ENCODE data around the gene DNAH9. TPM values are rescaled to one million over a fixed set of nuclear protein-coding genes. Genes with fewer than 3 reads are reported as not detected.

The DNAH9 gene
- total RNA-seq, 1 donor from 2014 or later: 1.0 TPM

DNA sequence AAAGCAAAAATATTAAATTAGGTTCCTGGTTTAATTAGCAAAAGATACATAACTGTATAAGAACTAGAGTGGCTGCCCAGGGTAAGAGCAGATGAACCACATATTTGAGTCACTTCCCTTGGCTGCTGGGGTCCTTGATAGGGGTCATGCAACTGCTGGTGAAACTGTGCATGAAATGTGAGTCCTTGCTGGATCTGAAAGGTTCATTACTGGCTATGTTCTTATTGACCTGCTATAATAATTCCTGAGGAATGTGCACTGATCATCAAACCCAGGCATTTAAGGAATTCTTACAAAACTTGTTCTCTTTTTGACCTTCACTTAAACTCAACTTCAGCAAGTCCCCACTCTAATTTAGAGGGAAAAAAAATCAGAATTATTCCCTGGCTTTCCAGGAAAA is 215.6 kb downstream of the DNAH9 start:
- Histone ChIP-seq H3K27ac (ENCODE audit: low read depth, low read length) (no peak overlapping the region), H3K4me3 (ENCODE audit: low read length in 3 of 3) (no peak overlapping the region), H3K4me1 (ENCODE audit: control insufficient read depth in 3 of 3, insufficient read depth in 3 of 3, low read length in 3 of 3) (no peaks in the 10 kb centered on the region), H3K9me3 (ENCODE audit: control insufficient read depth in 3 of 3, low read length in 3 of 3) (no peaks in the 10 kb centered on the region), H3K9ac (ENCODE audit: low read depth in 1 of 3, low read length in 3 of 3) (no peak overlapping the region), H3K36me3 (ENCODE audit: control insufficient read depth in 3 of 3, insufficient read depth in 3 of 3, low read length in 3 of 3) (no peaks in the 10 kb centered on the region), H3K27me3 (ENCODE audit: control insufficient read depth in 3 of 3, insufficient read depth in 3 of 3, low read length in 3 of 3) (peaks cover 0 to 2% (median 0%) of the 10 kb centered on the region in 3 donors)

DNA sequence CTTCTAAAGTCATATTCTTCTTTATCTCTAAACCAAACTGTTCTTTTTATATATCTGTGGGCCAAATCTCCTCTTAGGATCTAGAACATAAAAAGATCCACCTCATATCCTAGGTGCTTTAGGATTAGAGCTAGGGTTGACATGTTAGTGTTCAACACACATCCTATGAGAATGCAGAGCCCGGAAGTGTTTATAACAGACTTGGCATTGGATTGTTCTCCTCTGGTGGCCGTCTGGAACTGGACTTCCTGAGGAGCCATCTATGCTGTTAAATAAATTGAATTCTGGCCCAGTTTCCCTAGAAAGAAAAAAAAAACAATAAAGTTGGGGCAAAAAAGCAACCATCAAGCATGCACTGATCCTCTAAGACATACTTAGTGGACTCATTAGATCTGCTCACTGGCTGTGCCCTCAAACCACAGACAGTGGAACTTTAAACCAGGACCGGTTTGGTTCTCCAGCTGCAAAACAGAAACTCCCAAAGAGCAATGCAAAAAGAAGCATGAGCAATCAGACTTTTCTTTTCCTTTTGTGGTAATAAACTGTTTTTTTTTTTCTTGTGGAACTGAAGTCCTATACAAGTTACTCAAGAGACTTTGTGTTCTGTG is 216.5 kb downstream of the DNAH9 start:
- H3K4me1 ChIP-seq (ENCODE audit: control insufficient read depth in 3 of 3, insufficient read depth in 3 of 3, low read length in 3 of 3): no peaks in the 10 kb centered on the region
- H3K27ac ChIP-seq (ENCODE audit: low read depth, low read length): no peak overlapping the region
- no peaks in the 10 kb centered on the region for H3K9me3 ChIP-seq (ENCODE audit: control insufficient read depth in 3 of 3, low read length in 3 of 3)
- no peak overlapping the region for H3K9ac ChIP-seq (ENCODE audit: low read depth in 1 of 3, low read length in 3 of 3)
- H3K4me3 ChIP-seq (ENCODE audit: low read length in 3 of 3): no peak overlapping the region
- H3K27me3 ChIP-seq (ENCODE audit: control insufficient read depth in 3 of 3, insufficient read depth in 3 of 3, low read length in 3 of 3): peaks cover 0 to 2% (median 0%) of the 10 kb centered on the region in 3 donors
- H3K36me3 ChIP-seq (ENCODE audit: control insufficient read depth in 3 of 3, insufficient read depth in 3 of 3, low read length in 3 of 3): no peaks in the 10 kb centered on the region

DNA sequence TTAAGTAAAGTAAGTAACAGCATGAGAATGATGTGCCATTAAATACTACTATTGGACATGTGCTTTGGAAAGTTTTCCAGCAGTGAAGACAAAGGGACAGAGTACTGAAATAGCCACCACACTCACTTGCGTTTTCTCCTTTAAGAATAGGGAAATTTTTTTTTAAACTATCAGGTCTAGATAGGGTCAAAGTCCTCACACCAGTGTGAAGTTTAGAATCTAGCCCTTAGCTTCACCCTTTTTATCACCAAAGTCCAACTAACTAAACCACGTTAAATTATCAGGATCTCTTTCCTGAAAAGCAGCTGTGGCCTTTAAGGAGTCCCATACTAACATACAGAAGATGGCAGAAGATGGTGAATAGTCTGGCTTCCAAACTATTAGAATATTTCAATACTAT is 218.1 kb downstream of the DNAH9 start:
- no peak overlapping the region for H3K9ac ChIP-seq (ENCODE audit: low read depth in 1 of 3, low read length in 3 of 3)
- H3K4me3 ChIP-seq (ENCODE audit: low read length in 3 of 3): no peak overlapping the region
- H3K27me3 ChIP-seq (ENCODE audit: control insufficient read depth in 3 of 3, insufficient read depth in 3 of 3, low read length in 3 of 3): no peaks in the 10 kb centered on the region
- no peaks in the 10 kb centered on the region for H3K36me3 ChIP-seq (ENCODE audit: control insufficient read depth in 3 of 3, insufficient read depth in 3 of 3, low read length in 3 of 3)
- H3K4me1 ChIP-seq (ENCODE audit: control insufficient read depth in 3 of 3, insufficient read depth in 3 of 3, low read length in 3 of 3): no peaks in the 10 kb centered on the region
- H3K27ac ChIP-seq (ENCODE audit: low read depth, low read length): no peak overlapping the region
- no peaks in the 10 kb centered on the region for H3K9me3 ChIP-seq (ENCODE audit: control insufficient read depth in 3 of 3, low read length in 3 of 3)

DNA sequence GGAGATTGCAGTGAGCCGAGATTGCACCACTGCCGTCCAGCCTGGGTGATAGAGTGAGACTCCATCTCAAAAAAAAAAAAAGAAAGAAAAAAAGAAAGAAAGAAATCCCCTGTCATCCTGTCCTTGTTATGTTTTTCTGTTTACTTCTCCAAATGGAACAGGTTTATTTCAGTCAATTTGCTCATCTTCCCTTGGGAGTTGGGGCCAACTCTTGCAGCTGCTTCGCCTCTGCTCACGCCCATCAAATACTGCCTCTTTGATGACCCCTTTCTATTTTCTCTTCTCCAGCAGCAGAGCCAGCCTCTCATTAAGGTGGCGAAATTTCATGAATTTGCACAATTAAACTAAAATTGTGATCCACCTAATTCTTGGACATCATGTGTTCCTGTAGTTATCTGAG is 225.6 kb downstream of the DNAH9 start:
- Histone ChIP-seq H3K4me3 (ENCODE audit: low read length in 3 of 3) (peak overlapping the region in 1 of 3 donors; percentile 10), H3K9ac (ENCODE audit: low read depth in 1 of 3, low read length in 3 of 3) (no peak overlapping the region), H3K9me3 (ENCODE audit: control insufficient read depth in 3 of 3, low read length in 3 of 3) (no peaks in the 10 kb centered on the region), H3K36me3 (ENCODE audit: control insufficient read depth in 3 of 3, insufficient read depth in 3 of 3, low read length in 3 of 3) (no peaks in the 10 kb centered on the region), H3K27me3 (ENCODE audit: control insufficient read depth in 3 of 3, insufficient read depth in 3 of 3, low read length in 3 of 3) (no peaks in the 10 kb centered on the region), H3K27ac (ENCODE audit: low read depth, low read length) (no peak overlapping the region), H3K4me1 (ENCODE audit: control insufficient read depth in 3 of 3, insufficient read depth in 3 of 3, low read length in 3 of 3) (peaks cover 0 to 3% (median 0%) of the 10 kb centered on the region in 3 donors)

DNA sequence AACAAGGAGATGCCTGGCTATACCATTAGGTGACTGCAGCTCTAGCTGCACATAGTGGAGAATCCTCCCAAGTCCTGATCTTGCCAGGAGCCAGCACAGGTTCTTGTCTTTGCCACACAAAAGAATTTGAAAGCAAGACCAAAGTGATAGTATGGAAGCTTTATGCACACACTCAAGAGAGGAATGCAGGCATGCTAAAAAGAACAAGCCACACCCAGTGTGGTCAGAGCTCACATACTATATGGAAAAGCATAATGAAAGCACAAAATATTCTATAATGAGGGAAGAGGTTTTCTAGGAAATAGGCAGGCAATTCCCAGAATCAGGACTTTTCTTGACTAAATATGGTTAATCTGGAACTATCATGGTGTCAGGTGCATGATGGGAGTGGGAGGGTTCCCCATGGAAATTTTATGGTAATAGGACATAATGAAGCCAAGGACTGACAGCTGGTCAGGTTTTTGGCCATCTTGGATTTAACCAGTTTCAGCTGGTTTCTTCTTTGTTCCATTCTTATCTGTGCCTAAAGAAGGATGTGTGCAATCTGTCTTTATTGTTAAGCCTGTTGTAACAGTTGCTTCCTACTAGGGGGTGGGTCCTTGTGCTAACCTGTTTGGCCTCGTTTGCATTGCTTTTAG is 227.4 kb downstream of the DNAH9 start:
- no peak overlapping the region for H3K9ac ChIP-seq (ENCODE audit: low read depth in 1 of 3, low read length in 3 of 3)
- H3K9me3 ChIP-seq (ENCODE audit: control insufficient read depth in 3 of 3, low read length in 3 of 3): no peaks in the 10 kb centered on the region
- H3K4me1 ChIP-seq (ENCODE audit: control insufficient read depth in 3 of 3, insufficient read depth in 3 of 3, low read length in 3 of 3): peaks cover 0 to 3% (median 0%) of the 10 kb centered on the region in 3 donors
- H3K27me3 ChIP-seq (ENCODE audit: control insufficient read depth in 3 of 3, insufficient read depth in 3 of 3, low read length in 3 of 3): no peaks in the 10 kb centered on the region
- no peak overlapping the region for H3K27ac ChIP-seq (ENCODE audit: low read depth, low read length)
- H3K36me3 ChIP-seq (ENCODE audit: control insufficient read depth in 3 of 3, insufficient read depth in 3 of 3, low read length in 3 of 3): no peaks in the 10 kb centered on the region
- no peak overlapping the region for H3K4me3 ChIP-seq (ENCODE audit: low read length in 3 of 3)

DNA sequence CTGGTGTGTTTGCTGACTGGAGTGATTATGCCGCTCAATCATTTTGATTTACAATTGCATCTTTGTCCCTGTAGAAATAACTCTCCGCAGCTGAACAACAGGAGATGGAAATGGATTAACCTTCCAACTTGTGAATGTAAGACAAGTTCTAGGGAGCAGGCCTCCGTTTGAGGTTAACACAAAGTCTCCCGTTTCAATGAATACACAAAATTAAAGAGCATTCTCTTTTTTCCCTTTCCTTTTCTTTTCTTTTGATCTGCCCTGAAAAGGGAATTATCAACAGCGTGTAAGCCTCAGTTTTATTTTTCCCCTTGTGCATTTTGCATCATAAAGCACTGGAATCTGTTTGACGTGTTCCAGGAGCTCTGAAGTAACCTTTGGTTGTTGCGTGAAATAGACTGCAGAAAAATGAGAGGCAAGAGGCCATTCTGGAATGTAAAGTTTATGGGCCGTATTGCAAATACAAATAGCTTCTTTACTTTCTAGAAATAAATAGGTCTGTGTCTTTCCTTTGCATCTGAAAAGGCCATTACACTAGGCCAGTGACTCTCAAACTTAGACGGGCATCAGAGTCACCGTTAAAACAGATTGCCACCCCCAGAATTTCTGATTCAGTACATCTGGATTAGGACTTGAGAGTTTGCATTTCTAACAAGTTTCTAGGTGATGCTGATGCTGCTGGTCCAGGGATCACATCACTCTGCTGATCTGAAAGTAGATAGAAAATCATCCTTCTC is 234.3 kb downstream of the DNAH9 start:
- no peaks in the 10 kb centered on the region for H3K27me3 ChIP-seq (ENCODE audit: control insufficient read depth in 3 of 3, insufficient read depth in 3 of 3, low read length in 3 of 3)
- H3K4me3 ChIP-seq (ENCODE audit: low read length in 3 of 3): no peak overlapping the region
- H3K27ac ChIP-seq (ENCODE audit: low read depth, low read length): no peak overlapping the region
- H3K4me1 ChIP-seq (ENCODE audit: control insufficient read depth in 3 of 3, insufficient read depth in 3 of 3, low read length in 3 of 3): no peaks in the 10 kb centered on the region
- no peaks in the 10 kb centered on the region for H3K9me3 ChIP-seq (ENCODE audit: control insufficient read depth in 3 of 3, low read length in 3 of 3)
- no peaks in the 10 kb centered on the region for H3K36me3 ChIP-seq (ENCODE audit: control insufficient read depth in 3 of 3, insufficient read depth in 3 of 3, low read length in 3 of 3)
- H3K9ac ChIP-seq (ENCODE audit: low read depth in 1 of 3, low read length in 3 of 3): no peak overlapping the region

DNA sequence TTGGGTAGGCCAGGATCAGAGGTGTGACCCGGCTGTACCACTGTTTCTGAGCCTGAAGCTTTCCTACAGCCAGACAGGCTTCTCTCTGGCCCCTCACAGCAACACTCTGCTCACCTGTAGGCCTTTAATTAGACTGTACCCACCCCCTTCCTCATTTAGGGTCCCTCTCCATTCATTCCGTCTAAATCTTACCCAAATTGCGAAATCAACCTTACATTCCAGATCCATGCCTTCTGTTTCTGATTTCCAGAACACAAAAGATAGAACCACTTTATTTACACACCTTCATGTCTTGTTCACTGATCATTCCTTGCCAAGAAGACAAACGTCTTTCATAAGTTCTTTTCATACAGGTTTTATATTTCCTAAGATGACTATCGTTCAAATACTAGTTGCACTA is 238.2 kb downstream of the DNAH9 start:
- no peak overlapping the region for H3K27ac ChIP-seq (ENCODE audit: low read depth, low read length)
- H3K4me3 ChIP-seq (ENCODE audit: low read length in 3 of 3): no peak overlapping the region
- H3K36me3 ChIP-seq (ENCODE audit: control insufficient read depth in 3 of 3, insufficient read depth in 3 of 3, low read length in 3 of 3): no peaks in the 10 kb centered on the region
- no peaks in the 10 kb centered on the region for H3K4me1 ChIP-seq (ENCODE audit: control insufficient read depth in 3 of 3, insufficient read depth in 3 of 3, low read length in 3 of 3)
- no peaks in the 10 kb centered on the region for H3K27me3 ChIP-seq (ENCODE audit: control insufficient read depth in 3 of 3, insufficient read depth in 3 of 3, low read length in 3 of 3)
- H3K9ac ChIP-seq (ENCODE audit: low read depth in 1 of 3, low read length in 3 of 3): no peak overlapping the region
- no peaks in the 10 kb centered on the region for H3K9me3 ChIP-seq (ENCODE audit: control insufficient read depth in 3 of 3, low read length in 3 of 3)

DNA sequence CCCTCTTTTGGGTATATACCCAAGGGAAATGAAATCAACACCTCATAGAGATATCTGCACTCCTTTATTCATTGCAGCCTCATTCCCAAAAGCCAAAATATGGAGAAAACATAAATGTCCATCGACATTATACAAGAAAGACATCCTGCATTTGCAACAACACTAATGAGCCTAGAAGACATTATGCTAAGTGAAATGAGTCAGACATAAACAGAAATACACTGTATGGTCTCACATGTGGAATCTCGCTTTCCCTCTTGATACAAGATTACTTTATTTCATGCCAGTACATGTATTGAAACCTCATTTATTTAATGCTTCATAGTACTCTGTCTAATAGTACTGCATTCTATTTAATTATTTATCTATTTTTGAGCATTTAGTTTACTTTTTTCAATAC is 241.8 kb downstream of the DNAH9 start:
- no peaks in the 10 kb centered on the region for H3K9me3 ChIP-seq (ENCODE audit: control insufficient read depth in 3 of 3, low read length in 3 of 3)

DNA sequence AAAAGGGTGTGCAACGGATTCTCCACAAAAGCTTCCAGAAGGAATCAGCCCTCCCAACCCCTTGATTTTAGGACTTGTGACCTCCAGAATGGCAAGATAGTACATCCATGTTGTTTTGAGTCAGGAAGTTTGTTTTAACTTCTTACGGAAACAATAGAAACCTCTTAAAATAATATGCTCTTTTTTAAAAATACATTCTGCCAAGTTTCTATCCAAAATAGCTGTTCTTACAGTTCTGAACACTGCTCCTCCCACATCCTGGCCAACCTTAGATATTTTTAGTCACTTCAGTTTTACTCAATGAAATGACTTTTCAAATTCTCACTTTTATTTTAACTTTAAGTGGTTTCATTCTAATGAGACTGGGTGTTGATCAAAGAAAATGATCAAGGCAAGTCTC is 242.6 kb downstream of the DNAH9 start:
- Histone ChIP-seq H3K4me3 (ENCODE audit: low read length in 3 of 3) (no peak overlapping the region), H3K9ac (ENCODE audit: low read depth in 1 of 3, low read length in 3 of 3) (no peak overlapping the region), H3K9me3 (ENCODE audit: control insufficient read depth in 3 of 3, low read length in 3 of 3) (no peaks in the 10 kb centered on the region), H3K4me1 (ENCODE audit: control insufficient read depth in 3 of 3, insufficient read depth in 3 of 3, low read length in 3 of 3) (no peaks in the 10 kb centered on the region), H3K27me3 (ENCODE audit: control insufficient read depth in 3 of 3, insufficient read depth in 3 of 3, low read length in 3 of 3) (no peaks in the 10 kb centered on the region), H3K36me3 (ENCODE audit: control insufficient read depth in 3 of 3, insufficient read depth in 3 of 3, low read length in 3 of 3) (no peaks in the 10 kb centered on the region), H3K27ac (ENCODE audit: low read depth, low read length) (no peak overlapping the region)

More for the DNA sequence above, 241.8 kb downstream of the DNAH9 start:
- no peak overlapping the region for H3K27ac ChIP-seq (ENCODE audit: low read depth, low read length)
- H3K4me1 ChIP-seq (ENCODE audit: control insufficient read depth in 3 of 3, insufficient read depth in 3 of 3, low read length in 3 of 3): no peaks in the 10 kb centered on the region
- no peak overlapping the region for H3K9ac ChIP-seq (ENCODE audit: low read depth in 1 of 3, low read length in 3 of 3)
- H3K27me3 ChIP-seq (ENCODE audit: control insufficient read depth in 3 of 3, insufficient read depth in 3 of 3, low read length in 3 of 3): no peaks in the 10 kb centered on the region
- H3K36me3 ChIP-seq (ENCODE audit: control insufficient read depth in 3 of 3, insufficient read depth in 3 of 3, low read length in 3 of 3): no peaks in the 10 kb centered on the region
- no peak overlapping the region for H3K4me3 ChIP-seq (ENCODE audit: low read length in 3 of 3)

DNA sequence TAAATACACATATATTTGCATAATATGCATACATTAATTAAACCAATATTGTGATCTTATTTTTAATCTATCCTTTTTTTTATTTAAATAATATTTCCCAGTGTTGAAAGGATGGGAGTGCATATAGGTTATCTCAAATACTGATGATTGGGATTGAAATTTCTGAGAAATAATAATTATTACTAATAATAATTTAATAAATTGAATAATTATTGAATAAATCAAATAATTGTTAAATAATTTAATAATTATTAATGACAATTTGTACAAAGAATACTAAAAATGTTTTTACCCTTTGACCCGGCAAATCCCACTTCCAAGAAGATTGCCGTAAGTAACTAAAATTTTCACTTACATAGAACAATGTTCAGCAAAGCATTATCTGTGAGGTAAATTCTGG is 250.1 kb downstream of the DNAH9 start:
- H3K27ac ChIP-seq (ENCODE audit: low read depth, low read length): no peak overlapping the region
- H3K27me3 ChIP-seq (ENCODE audit: control insufficient read depth in 3 of 3, insufficient read depth in 3 of 3, low read length in 3 of 3): no peaks in the 10 kb centered on the region
- H3K4me1 ChIP-seq (ENCODE audit: control insufficient read depth in 3 of 3, insufficient read depth in 3 of 3, low read length in 3 of 3): no peaks in the 10 kb centered on the region
- H3K36me3 ChIP-seq (ENCODE audit: control insufficient read depth in 3 of 3, insufficient read depth in 3 of 3, low read length in 3 of 3): no peaks in the 10 kb centered on the region
- H3K9me3 ChIP-seq (ENCODE audit: control insufficient read depth in 3 of 3, low read length in 3 of 3): no peaks in the 10 kb centered on the region
- H3K9ac ChIP-seq (ENCODE audit: low read depth in 1 of 3, low read length in 3 of 3): no peak overlapping the region
- H3K4me3 ChIP-seq (ENCODE audit: low read length in 3 of 3): no peak overlapping the region
